Esophagus muscularis mucosa (tissue), 4 donors: ENCODE data around the gene MAP3K6.

ENCODE experiments used
- EP300 ChIP-seq: sonication (generic); formaldehyde crosslinking; IDR thresholded peaks from one replicate; pipeline ENCODE4 v1.6.1; 2017; ENCODE audit warnings: antibody characterized with exemption
- POLR2A ChIP-seq: fragments of 450-650 bp; IDR thresholded peaks from one replicate; pipeline ENCODE4 v1.6.1; 2017; ENCODE audit warnings: antibody characterized with exemption, moderate library complexity, mild to moderate bottlenecking, low read depth
- POLR2AphosphoS5 ChIP-seq, 2 donors: sonication (generic); formaldehyde crosslinking; IDR thresholded peaks; one replicate each; pipeline ENCODE4 v1.6.1; 2017; ENCODE audit warnings: antibody characterized with exemption in 2 of 2
- TF ChIP-seq, protein P1 (sequence below), 3 experiments: fragments of 200-600 bp in 2 of 3; fragments of 450-650 bp in 1 of 3; sonication (generic) in 2 of 3; IDR thresholded peaks; one replicate each; pipeline ENCODE4 v1.5.1; 2017 to 2019; ENCODE audit warnings: antibody characterized with exemption in 3 of 3, mild to moderate bottlenecking in 2 of 3, moderate library complexity in 1 of 3

DNA sequence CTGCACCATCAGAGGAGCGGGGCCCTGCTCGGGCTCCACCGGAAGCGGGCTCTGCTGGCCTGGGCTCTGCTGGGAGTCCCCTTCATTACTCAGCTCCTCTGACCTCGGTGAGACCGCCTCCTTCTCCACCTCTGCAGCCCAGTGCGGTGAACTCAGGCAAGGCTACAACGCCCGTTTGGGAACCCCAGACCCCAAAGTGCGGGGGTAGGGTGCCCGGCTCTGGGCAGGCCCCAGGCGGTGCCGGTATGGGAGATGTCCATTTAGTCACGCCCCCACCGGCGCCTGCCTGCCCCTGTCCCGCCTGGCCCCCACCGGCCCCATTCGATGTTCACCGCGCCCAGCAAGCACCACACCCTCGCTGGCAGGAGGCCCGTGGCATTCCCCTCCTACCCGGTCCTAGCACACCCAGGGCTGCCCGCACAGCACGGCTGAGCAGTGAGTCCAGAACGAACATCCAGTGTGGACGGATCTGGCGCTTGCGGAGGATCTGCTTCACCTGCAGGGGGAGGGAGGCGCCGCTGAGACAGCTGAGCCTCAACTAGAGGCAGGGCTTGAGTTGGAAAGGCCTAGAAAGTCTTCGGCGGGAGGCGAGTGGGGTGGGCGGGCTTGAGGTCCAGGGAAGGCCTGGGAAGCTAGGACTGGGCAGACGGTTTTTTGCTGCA, 10.0 kb downstream of the MAP3K6 start:
- TF ChIP-seq, protein P1, sequence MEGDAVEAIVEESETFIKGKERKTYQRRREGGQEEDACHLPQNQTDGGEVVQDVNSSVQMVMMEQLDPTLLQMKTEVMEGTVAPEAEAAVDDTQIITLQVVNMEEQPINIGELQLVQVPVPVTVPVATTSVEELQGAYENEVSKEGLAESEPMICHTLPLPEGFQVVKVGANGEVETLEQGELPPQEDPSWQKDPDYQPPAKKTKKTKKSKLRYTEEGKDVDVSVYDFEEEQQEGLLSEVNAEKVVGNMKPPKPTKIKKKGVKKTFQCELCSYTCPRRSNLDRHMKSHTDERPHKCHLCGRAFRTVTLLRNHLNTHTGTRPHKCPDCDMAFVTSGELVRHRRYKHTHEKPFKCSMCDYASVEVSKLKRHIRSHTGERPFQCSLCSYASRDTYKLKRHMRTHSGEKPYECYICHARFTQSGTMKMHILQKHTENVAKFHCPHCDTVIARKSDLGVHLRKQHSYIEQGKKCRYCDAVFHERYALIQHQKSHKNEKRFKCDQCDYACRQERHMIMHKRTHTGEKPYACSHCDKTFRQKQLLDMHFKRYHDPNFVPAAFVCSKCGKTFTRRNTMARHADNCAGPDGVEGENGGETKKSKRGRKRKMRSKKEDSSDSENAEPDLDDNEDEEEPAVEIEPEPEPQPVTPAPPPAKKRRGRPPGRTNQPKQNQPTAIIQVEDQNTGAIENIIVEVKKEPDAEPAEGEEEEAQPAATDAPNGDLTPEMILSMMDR (IDR thresholded peaks at IDR 0.05) = no peak
- TF ChIP-seq POLR2A = no peak
- TF ChIP-seq EP300 = no peak
- TF ChIP-seq POLR2AphosphoS5 (IDR thresholded peaks at IDR 0.05) = no peak
